Thyroid gland (tissue), 4 donors: ENCODE data around the gene EGR4. TPM values are rescaled to one million over a fixed set of nuclear protein-coding genes. Genes with fewer than 3 reads are reported as not detected.
A peak's percentile ranks its signal among the peaks of the same experiment; 100 is the strongest.

Source experiments
- DNase-seq, 2 donors: peaks; one replicate each; pipeline ENCODE4 v3.0.0-alpha.2; 2019
- H3K27ac ChIP-seq, 3 donors: fragments of 200-600 bp; sonication (generic); 1 replicate in 2 of 3; 2 replicates in 1 of 3; pipeline ENCODE4 v1.5.1; 2016 to 2019; ENCODE audit warnings: mild to moderate bottlenecking in 1 of 3, moderate library complexity in 1 of 3
- H3K27me3 ChIP-seq: fragments of 200-600 bp; sonication (generic); one replicate; pipeline ENCODE4 v1.5.1; 2019
- H3K36me3 ChIP-seq, 2 donors: fragments of 200-600 bp; sonication (generic); one replicate each; pipeline ENCODE4 v1.5.1; 2016 to 2019
- H3K4me1 ChIP-seq, 2 donors: fragments of 200-600 bp; sonication (generic); one replicate each; pipeline ENCODE4 v1.5.1; 2017 to 2019
- H3K4me3 ChIP-seq, 3 donors: fragments of 200-600 bp; sonication (generic); replicated peaks in 1 of 3; 1 replicate in 2 of 3; 2 replicates in 1 of 3; pipeline ENCODE4 v1.5.1; 2016; ENCODE audit warnings: mild to moderate bottlenecking in 1 of 3
- H3K9me3 ChIP-seq: fragments of 200-600 bp; sonication (generic); one replicate; pipeline ENCODE4 v1.5.1; 2017
- CTCF ChIP-seq, 6 experiments: fragments of 200-600 bp in 3 of 6; fragments of 450-650 bp in 3 of 6; sonication (generic) in 3 of 6; IDR thresholded peaks; one replicate each; pipeline ENCODE4 v1.5.1; 2016 to 2019; ENCODE audit warnings: antibody characterized with exemption in 6 of 6, mild to moderate bottlenecking in 2 of 6, inconsistent platforms in 1 of 6, moderate library complexity in 1 of 6
- POLR2A ChIP-seq, 2 donors: fragments of 450-650 bp; IDR thresholded peaks; one replicate each; pipeline ENCODE4 v1.6.1; 2017; ENCODE audit warnings: antibody characterized with exemption in 2 of 2, mild to moderate bottlenecking in 2 of 2, moderate library complexity in 1 of 2
- WGBS, 2 donors: methylation state at CpG; one replicate each; pipeline ENCODE4 v1.1.5; 2017; 5-methylcytosine and 5-hydroxymethylcytosine counted together
- intact Hi-C: fragments of 100-400 bp; cut with DNase I; formaldehyde crosslinking; loops from one replicate; pipeline ENCODE4 v1.15.1; 2023
- total RNA-seq, 4 donors: library from RNA; depleted of rRNA; stranded (reverse); fragments of >200 nt; gene quantifications; one replicate each; pipeline ENCODE4 v1.2.3, GENCODE V29; 2016

EGR4 gene
- total RNA-seq, 4 donors from 2014 or later: not detected

DNA sequence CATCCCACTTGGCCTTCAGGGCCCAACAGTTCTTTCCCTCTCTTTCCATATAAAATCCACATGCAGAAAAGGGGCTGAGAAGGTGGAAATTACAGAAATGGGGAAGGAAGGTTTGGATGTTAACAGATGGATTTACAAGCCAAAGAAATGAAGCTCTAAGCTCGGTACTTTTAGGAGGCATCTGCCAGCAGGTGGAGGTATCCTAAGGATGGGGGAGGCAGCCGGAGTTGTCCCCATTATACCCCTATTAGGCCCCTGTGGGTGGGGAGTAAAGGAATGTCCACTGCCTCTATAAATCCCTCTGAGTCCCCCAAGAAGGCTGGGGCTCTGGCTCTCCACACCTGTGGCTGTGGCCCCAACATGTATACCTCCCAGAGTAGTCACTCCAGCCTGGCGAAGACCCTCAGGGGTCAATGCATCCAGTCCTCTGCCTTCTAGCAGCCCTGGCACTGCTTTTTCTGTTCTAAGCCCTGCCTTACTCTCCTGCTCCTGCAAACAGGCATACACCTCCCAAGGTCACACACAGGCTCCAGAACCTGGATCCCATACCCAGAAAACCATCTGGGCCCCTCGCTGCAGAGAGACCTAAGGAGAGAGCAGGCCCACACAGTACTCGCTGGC lies 10.3 kb downstream of the EGR4 start:
- DNase-seq: no peak
- no peak overlapping the region for H3K4me3 ChIP-seq
- no peaks in the 10 kb centered on the region for H3K9me3 ChIP-seq
- no peaks in the 10 kb centered on the region for H3K27me3 ChIP-seq
- H3K4me1 ChIP-seq: peaks cover 6 to 16% of the 10 kb centered on the region in 2 donors
- TF ChIP-seq POLR2A (IDR thresholded peaks at IDR 0.05) (no peak), CTCF (IDR thresholded peaks at IDR 0.05) (no peak)
- intact Hi-C loops: no loop called here
- 43 to 69% methylated on average over 2 to 4 of the region's 5 CpGs for WGBS, 2 donors
- no peak overlapping the region for H3K27ac ChIP-seq
- no peaks in the 10 kb centered on the region for H3K36me3 ChIP-seq

DNA sequence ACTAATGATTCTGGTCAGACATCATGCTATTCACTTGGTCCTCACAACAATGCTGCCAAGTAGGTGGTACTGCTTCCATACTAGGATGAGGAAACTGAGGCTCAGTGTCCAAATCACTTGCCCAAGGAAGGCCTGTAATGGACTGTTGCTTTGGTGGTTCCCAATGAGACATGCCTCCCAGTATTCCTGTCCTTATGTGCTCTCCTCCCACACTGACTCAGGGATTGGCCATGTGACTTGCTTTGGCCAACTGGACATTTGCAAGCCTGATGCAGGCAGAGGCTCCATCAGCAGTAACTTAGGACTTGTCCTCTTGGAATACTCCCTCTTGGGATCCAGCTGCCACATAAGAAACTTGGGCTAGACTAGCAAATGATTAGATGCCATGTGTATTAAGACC lies 12.1 kb downstream of the EGR4 start:
- intact Hi-C loops: no loop called here
- TF ChIP-seq CTCF (IDR thresholded peaks at IDR 0.05) (no peak), POLR2A (IDR thresholded peaks at IDR 0.05) (no peak)

DNA sequence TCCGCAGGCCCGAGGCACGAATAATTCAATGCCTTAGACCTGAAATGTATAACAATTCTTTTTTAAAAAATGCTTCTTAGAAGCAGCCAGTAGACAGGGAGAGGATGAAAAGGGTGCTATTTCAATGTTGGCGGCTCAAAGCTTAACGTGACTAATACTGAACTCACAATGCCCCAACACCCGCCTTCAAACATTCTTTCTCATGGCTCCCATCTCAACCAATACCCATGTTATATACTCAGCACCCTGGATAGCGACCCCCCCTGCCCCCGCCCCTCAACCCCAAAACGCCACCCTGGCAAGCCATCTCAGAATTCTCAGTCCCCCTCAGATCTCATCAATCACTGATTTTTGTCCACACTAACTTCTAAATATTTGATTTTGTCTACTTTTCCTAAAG lies 13.5 kb downstream of the EGR4 start:
- TF ChIP-seq CTCF (IDR thresholded peaks at IDR 0.05) (no peak), POLR2A (IDR thresholded peaks at IDR 0.05) (no peak)
- peaks cover 6 to 13% of the 10 kb centered on the region in 2 donors for H3K4me1 ChIP-seq
- 76 to 80% methylated on average over 9 of the region's 9 CpGs for WGBS, 2 donors
- no peak overlapping the region for H3K4me3 ChIP-seq
- DNase-seq: no peak
- intact Hi-C loops: no loop called here
- no peaks in the 10 kb centered on the region for H3K27me3 ChIP-seq
- H3K9me3 ChIP-seq: no peaks in the 10 kb centered on the region
- H3K36me3 ChIP-seq: no peaks in the 10 kb centered on the region
- no peak overlapping the region for H3K27ac ChIP-seq

More for the DNA sequence above, 12.1 kb downstream of the EGR4 start:
- Histone ChIP-seq H3K4me1 (peaks cover 6 to 16% of the 10 kb centered on the region in 2 donors), H3K27me3 (no peaks in the 10 kb centered on the region), H3K27ac (no peak overlapping the region), H3K36me3 (no peaks in the 10 kb centered on the region), H3K4me3 (no peak overlapping the region), H3K9me3 (no peaks in the 10 kb centered on the region)
- no peak for DNase-seq

DNA sequence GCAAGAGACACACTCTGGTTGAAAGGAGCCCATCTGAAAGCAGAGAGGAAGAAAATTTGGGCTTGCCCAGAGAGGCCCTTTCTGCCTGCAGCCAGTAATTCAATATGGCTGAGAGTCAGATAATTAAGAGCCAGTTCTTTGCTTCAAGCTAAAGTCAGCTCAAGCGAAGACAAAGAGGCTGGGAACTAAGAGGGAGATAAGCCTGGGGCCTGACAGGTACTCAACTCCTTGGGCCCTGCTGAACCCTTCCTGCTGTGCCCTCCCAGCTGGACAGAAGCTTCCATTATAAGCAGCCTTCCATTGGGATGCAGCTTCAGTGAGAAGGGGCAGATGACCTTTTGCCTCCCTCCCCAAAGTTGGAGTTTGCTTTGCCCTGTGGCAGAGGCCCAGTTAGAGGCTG lies 21.1 kb downstream of the EGR4 start:
- H3K9me3 ChIP-seq: no peaks in the 10 kb centered on the region
- H3K27me3 ChIP-seq: no peaks in the 10 kb centered on the region
- H3K4me3 ChIP-seq: no peak overlapping the region
- TF ChIP-seq CTCF (IDR thresholded peaks at IDR 0.05): no peak
- TF ChIP-seq POLR2A (IDR thresholded peaks at IDR 0.05): no peak
- peaks cover 6 to 10% of the 10 kb centered on the region in 2 donors for H3K4me1 ChIP-seq
- no peaks in the 10 kb centered on the region for H3K36me3 ChIP-seq
- WGBS, 2 donors: 70 to 83% methylated on average over 1 of the region's 1 CpG
- intact Hi-C loops: no loop called here
- H3K27ac ChIP-seq: no peak overlapping the region
- DNase-seq: no peak

DNA sequence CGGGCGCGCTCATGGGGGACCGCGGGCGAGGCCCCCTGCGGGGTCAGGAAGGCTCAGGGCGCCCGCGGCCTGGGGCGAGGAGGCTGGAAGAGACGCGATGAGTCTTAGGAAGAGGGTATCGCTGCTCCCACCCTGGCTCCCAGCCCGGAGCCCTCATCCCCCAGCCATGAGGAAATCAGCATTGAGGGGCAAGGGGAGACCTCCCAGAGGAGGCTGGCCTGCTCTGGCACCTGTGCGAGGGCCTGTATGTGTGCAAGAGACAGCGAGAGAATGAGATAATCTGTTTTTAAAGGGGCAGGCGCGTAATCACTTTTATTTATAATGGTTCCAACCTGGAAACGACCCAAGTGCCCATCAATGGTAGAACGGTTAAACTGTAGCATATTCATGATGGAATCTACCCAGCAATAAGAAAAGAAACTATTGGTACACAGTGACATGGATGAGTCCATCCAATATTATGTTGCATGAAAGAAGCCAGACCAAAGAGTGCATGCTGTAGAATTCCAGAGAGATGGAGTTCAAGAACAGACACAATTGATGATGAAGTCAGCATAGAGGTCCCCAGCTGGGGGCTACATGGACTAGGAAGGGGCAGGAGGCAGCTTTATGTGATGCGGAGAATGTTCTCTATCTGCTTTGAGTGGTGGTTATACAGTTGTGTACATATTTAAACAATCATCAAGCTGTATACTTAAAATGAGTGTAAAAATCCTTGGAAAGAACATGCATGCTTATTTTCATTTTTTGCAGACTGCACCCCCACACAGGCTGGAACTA lies 23.5 kb downstream of the EGR4 start:
- H3K4me3 ChIP-seq: peak overlapping the region in 1 of 3 donors; percentile 0
- no peaks in the 10 kb centered on the region for H3K27me3 ChIP-seq
- H3K4me1 ChIP-seq: peaks cover 6 to 10% of the 10 kb centered on the region in 2 donors
- WGBS, 2 donors: 35 to 57% methylated on average over 7 to 13 of the region's 22 CpGs
- no peak for TF ChIP-seq POLR2A (IDR thresholded peaks at IDR 0.05)
- TF ChIP-seq CTCF (IDR thresholded peaks at IDR 0.05): no peak
- H3K27ac ChIP-seq: no peak overlapping the region
- H3K36me3 ChIP-seq: no peaks in the 10 kb centered on the region
- no peak for DNase-seq
- intact Hi-C loops: no loop called here
- H3K9me3 ChIP-seq: no peaks in the 10 kb centered on the region
